Measurements from ENCODE around the gene DMTF1. TPM values are rescaled to one million over a fixed set of nuclear protein-coding genes. Genes with fewer than 3 reads are reported as not detected.
"Not testable (repeated sequence)": the region's sequence is repeated elsewhere in the genome, so short reads cannot be mapped to it uniquely, and the experiment has no call there.

DMTF1 gene
- total RNA-seq, 1 donor from 2014 or later = 38.9 TPM

DNA sequence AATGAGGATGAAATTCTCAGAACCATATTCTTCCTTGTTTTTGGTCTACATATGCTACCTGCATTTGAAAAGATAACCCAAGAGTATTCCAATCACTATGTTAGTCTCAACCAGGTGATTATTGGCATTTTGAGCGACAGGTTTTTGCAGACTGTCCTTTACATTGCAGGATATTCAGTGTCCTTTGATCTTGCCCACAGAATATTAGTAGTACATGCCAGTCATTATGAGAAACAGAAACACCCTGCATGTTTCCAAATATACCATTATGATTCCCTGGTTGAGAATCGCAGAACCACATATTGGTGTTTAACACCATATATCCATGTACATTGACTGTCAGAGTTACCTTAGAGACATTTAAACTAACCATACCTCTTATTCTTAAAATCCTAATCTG, 36.7 kb downstream of the DMTF1 start:
- intact Hi-C loops (cut with DNase I) = no loop called here
- DNase-seq (ENCODE audit: low spot score) = no peak

DNA sequence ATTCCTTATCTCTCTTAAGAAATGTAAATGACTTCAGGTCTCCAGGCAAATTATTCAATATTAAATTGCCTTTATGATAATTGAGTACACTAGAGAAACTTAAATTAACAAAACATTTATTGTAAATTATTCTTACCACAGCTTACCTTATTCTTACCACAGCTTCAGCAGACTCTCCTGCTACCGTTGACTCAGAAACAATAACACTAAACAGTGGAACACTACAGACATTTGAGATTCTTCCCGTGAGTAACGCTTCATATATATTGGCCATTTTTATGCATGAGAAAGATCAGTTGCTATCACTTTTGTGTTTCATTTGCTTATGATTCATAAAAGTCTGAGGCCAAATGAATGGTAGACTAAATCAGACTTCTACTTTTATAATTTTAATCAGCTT, 38.5 kb downstream of the DMTF1 start:
- intact Hi-C loops (cut with DNase I) = no loop called here
- no peak for DNase-seq (ENCODE audit: low spot score)

DNA sequence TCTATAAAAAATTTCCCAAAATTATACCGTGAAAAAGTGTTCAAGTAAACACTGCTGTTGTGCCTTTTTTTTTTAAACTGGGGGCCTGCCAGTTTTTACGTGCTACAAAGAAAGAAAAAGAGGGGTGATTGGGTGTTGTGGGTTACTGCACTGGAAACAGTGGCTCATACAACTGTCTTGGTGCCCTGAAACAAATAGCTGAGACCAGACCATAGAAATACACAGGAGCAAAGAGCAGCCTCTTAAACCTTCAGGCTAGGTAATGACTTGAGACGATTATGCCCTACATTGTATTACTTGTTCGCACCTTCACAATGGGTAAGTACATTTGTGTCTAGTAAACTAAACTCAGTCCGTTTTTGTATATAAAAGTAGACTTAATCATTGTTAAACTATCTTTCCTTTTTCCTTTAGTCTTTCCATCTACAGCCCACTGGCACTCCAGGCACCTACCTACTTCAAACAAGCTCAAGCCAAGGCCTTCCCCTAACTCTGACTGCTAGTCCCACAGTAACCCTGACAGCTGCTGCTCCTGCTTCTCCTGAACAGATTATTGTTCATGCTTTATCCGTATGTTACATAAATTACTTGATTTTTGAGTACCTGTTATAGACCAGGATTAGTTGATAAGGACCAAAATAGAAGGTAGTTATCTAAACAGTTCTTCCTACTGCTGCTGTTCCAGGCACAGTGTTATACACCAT, 40.7 kb downstream of the DMTF1 start:
- intact Hi-C loops (cut with DNase I) = no loop called here

DNA sequence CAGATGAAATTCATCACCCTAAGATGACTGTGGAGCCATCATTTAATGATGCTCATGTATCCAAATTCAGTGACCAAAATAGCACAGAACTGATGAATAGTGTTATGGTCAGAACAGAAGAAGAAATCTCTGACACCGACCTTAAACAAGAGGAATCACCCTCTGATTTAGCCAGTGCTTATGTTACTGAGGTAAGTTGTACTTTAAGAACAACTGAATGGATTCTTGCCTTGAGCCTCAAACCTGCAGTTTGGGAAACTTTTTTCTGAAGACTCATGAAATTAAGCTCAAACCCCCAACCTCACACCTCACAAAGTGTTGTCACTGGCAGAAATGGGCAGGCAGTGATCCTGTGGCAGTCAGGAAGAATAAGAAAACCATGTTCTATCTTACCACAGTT, 41.7 kb downstream of the DMTF1 start:
- DNase-seq (ENCODE audit: low spot score) = no peak
- intact Hi-C loops (cut with DNase I) = no loop called here

More for the DNA sequence above, 40.7 kb downstream of the DMTF1 start:
- DNase-seq (ENCODE audit: low spot score) = no peak

DNA sequence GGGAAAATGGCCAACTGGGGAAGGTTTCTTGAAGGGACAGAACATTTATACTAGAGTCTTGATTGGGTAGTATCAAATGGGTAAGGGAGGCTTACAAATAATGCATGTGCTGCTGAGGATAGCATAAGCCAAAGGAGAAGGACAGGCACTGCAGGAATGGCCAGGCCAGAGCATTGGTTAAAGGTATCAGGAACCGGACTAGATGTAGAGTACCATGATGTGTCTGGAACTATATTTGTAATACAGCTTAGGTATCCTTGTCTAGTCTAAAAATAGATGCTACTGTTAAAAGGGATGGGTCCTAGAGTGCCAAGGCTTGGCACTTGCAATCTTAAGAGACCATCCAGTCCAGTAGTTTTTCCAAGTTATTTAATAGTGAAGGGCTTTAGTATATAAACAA, 47.0 kb downstream of the DMTF1 start:
- intact Hi-C loops (cut with DNase I) = no loop called here
- no peak for DNase-seq (ENCODE audit: low spot score)

DNA sequence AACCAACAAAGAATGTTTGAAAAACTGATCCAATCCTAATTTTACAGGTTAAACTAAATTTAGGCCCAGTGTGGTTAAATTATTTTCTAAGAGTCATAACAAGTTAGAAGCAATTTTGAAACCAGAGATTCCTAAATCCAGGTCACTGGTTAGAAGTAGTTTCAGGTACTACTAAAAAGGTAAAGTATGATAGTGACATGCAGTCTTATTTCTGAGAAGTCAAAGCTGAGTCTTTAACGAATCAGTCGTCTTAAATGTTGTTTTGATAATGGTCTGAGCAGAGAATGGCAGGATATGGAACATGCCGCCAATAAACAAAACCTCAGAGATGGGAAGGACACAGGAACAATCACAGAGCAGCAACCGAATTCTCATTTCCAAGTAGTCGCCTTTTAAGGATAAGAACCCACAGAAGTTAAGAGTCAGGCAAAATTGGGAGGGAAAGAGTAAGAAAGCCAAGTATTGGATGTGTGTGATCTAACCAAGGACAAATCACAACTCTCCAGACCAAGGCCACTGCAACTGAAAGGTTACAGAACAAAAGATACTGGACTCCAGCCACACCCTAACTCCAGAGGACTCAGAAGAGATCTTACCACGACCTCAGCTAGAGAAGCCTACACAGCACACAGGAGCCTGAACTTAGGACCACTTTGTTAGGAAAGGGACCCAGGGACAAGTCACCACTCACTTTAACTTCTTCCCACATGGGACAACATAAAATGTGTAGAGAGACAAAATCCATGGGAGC, 47.6 kb downstream of the DMTF1 start:
- intact Hi-C loops (cut with DNase I) = no loop called here
- no peak for DNase-seq (ENCODE audit: low spot score)

DNA sequence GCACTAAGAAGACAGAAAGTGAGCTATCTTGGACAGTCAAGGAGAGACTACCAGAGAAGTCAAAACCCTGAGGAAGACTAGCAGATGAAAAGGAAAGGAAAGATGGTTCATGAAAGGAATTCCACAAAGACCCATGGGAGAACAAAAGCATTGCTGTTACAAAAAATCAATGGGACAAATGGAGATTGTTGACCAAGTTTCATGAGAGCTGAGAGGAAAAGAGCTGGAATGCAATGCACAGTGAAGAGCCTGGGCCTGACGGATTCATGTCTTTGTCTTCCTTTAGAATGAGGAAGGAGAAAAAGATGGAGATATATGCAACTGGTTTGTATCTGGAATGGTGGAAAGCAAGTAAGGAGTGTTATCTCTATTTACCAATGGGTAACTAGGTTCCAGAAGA, 50.0 kb downstream of the DMTF1 start:
- intact Hi-C loops (cut with DNase I) = no loop called here
- no peak for DNase-seq (ENCODE audit: low spot score)

DNA sequence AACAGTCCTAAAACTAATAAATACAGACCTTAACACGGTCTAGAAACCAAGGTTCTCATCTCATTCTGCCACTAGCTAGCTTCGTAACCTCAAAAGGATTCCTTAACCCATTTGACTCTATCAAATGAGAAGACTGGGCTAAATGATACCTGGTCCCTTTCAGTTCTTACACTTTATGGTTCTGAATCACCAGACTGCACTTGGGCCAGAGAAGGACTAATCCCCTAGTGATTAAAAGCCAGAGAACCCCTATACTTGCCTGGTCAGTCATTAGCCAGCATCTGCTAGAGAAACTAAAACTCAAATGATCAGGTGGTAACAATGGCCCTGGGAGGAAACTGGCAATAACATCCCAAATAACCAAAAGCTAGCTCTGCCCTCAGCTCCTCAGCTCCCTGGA, 50.5 kb downstream of the DMTF1 start:
- DNase-seq (ENCODE audit: low spot score) = no peak
- intact Hi-C loops (cut with DNase I) = no loop called here

DNA sequence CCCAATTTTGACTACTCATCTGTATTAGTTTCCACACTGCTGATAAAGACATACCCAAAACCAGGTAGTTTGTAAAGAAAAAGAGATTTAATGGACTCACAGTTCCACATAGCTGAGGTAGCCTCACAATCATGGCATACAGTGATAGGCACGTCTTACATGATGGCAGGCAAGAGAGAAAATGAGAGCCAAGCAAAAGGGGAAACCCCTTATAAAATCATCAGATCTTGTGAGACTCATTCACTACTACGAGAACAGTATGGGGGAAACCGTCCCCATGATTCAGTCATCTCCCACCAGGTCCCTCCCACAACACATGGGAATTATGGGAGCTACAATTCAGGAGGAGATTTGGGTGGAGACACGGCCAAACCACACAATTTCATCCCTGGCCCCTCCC, 51.7 kb downstream of the DMTF1 start:
- DNase-seq (ENCODE audit: low spot score); intact Hi-C loops (cut with DNase I): not testable (repeated sequence)

DNA sequence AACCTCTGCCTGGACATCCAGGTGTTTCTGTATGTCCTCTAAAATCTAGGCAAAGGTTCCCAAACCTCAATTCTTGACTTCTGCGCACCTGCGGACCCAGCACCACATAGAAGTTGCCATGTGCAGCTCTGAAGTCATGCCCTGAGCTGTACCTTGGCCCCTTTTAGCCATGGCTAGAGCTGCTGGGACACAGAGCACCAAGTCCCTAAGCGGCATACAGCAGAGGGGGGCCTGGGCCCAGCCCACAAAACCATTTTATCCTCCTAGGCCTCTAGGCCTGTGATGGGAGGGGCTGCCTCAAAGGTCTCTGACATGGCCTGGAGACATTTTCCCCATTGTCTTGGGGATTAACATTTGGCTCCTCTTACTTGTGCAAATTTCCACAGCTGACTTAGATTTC, 52.7 kb downstream of the DMTF1 start:
- intact Hi-C loops (cut with DNase I) = no loop called here
- no peak for DNase-seq (ENCODE audit: low spot score)

DNA sequence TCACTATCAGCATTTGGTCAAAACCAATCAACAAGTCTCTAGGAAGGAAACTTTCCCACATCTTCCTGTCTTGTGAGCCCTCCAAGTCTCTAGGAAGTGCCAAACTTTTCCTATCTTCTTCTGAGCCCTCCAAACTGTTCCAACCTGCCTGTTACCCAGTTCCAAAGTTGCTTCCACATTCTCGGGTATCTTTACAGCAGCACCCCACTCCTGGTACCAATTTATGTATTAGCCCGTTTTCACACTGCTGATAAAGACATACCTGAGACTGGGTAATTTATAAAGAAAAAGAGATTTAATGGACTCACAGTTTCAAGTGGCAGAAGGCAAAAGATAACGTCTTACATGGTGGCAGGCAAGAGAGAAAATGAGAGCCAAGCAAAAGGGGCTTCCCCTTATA, 53.4 kb downstream of the DMTF1 start:
- DNase-seq (ENCODE audit: low spot score); intact Hi-C loops (cut with DNase I): not testable (repeated sequence)

DNA sequence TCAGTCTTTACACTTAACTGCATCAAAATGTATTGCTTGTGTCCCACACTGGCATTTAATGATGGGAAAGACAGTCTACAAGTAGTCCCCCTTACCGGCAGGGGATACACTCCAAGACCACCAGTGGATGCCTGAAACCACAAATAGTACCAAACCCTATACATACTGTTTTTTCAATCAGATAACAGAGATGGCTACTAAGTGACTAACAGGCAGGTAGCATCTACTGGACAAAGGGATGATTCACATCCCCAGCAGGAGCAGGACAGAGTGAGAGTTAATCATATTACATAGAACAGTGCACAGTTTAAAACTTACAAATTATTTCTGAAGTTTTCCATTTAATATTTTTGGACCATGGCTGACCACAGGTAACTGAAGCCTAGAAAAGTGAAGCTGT, 54.1 kb downstream of the DMTF1 start:
- no peak for DNase-seq (ENCODE audit: low spot score)
- intact Hi-C loops (cut with DNase I) = no loop called here

DNA sequence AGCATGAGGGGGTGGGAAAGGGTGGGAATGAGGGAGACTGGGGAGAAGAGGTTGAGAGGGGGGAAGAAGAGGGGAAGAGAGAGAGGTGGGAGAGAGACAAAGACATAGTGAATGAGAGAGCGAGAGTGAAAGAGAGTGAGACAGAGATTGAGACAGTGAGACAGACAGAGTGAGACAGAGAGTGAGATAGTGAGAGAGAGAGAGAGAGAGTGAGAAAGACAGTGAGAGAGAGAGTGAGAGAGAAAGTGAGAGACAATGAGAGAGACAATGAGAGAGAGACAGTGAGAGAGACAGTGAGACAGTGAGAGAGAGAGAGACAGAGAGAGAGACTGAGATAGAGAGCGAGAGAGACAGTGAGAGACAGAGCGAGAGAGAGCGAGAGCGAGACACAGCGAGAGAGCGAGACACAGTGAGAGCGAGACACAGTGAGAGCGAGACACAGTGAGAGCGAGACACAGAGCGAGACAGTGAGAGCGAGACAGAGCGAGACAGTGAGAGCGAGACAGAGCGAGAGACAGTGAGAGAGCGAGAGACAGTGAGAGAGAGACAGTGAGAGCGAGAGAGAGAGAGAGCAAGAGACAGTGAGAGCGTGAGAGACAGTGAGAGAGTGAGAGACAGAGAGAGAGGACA, 57.2 kb downstream of the DMTF1 start:
- no peak for DNase-seq (ENCODE audit: low spot score)
- intact Hi-C loops (cut with DNase I) = no loop called here

DNA sequence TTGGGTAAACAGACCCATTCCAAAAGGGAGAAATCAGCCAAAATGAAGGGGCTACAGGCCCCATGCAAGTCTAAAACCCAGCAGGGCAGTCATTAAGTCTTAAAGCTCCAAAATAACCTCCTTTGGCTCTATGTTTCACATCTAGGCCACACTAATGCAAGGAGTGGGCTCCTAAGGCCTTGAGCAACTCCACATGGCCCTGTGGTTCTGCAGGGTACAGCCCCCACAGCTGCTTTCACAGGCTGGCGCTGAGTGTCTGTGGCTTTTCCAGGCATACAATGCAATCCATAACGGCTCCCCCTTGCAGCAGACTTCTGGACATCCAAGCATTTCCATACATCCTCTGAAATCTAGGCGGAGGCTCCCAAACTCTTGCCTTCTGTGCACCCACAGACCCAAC, 58.3 kb downstream of the DMTF1 start:
- no peak for DNase-seq (ENCODE audit: low spot score)
- intact Hi-C loops (cut with DNase I) = no loop called here

DNA sequence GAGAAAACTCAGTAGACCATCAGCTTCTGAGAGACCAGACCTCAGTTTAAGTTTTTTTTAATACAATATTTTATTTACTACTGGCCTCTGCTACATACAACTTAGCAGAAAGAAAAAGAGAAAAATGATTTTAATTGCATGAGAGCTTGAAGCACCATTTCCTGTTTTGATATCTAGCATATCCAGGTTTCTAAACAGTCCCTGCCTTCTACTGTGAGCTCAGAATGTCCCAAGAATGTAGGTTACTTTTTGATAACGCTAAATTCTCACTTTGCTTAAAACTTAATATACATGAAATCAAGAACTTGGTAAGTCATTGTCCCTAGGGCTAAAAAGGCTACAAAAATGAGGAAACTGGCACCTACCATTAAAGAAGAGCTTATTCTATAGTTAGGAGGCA, 60.2 kb downstream of the DMTF1 start:
- DNase-seq (ENCODE audit: low spot score) = no peak
- intact Hi-C loops (cut with DNase I) = no loop called here

DNA sequence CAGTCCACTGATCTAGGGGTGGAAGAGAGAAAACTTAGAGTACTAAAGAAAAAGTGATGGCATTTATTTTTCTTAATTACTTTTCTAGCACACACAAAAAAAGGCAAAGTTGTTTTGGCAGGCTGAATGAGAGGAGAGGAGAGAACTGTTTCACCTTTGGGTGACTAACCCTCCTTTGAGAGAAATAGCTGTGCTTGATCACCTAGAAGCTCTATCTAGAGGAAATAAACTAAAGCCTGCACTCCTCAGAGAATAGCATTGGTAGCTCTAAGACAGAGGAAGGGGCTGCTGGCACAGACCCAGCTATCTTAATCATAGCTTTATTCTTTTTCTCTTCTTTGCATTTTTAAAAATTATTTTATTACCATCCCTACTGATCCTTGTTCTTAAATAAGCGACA, 61.0 kb downstream of the DMTF1 start:
- intact Hi-C loops (cut with DNase I) = no loop called here
- DNase-seq (ENCODE audit: low spot score) = no peak

DNA sequence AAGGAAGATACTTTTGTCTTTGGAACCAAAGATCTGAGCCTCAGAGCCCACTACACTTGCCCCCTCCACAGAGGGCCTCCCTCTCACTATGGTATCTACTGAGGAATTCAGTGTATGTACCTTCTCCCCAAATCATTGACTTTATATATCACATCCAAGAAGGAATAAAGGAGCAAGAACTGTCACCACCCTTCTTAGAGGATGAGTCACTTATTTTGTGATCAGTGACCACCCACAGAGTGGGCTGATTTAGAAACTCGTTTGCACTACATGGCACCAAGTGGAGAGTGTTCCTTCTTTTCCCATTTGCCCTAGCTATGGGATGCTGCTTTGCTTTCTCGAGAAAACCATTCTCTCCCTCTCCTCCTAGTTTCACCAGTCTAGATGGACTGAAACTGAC, 61.6 kb downstream of the DMTF1 start:
- intact Hi-C loops (cut with DNase I) = no loop called here
- DNase-seq (ENCODE audit: low spot score) = no peak

DNA sequence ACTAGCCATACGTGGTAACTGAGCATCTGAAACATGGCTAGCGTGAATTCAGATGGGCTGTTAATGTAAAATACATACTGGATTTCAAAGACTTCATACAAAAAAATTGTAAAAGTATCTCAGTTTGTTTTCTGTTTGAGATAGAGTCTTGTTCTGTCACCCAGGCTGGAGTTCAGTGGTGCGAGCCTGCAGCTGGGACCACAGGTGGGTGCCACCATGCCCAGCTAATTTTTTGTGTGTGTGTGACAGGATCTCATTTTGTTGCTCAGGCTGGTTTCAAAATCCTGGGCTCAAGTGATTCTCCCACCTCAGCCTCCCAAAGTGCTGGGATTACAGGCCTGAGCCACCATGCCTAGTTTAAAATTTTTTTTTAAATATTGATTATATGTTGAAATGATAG, 62.8 kb downstream of the DMTF1 start:
- intact Hi-C loops (cut with DNase I) = loop anchor here (5.0 kb wide), 2 partner anchors 158 to 283 kb away; partner anchors contain the start of gene ELAPOR2
- DNase-seq (ENCODE audit: low spot score) = no peak

DNA sequence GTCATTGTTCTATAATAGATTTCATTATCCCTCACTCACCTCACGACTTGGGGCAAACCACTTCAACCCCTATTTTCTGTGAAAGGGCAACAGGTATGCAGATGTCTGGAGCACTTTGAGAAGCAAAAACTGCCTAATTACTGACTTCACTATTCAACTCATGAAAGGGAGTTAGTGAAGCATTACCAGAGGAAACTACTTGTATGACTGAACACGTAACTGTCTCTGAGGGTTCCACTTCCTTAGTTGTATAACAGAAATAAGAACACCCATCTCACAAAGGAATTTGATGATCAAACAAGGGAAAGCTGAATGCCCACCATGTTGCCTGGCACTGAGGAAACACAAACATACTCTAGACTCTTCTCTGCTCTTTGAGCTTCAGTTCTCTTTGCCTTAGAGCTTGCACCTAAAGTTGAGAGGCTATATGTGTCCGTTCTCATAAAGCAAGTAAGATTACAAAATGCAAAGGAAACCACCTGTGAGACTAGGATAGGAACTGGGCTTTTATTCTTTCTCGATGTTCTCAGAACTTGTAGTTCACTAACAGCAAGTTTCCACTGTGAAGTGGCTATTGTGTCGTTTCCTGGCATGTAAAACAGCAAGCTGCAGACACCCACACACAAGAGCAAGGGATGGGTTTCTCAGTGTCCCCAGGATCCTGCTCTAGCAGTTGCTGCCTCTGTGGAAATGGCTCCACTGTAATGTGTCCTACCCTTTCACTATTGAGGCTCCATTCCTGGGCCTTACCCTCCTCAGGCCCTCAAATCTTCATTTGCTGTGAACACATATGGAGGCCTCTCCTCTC, 64.7 kb downstream of the DMTF1 start:
- intact Hi-C loops (cut with DNase I) = loop anchor here (5.0 kb wide), 2 partner anchors 160 to 285 kb away; partner anchors contain the start of gene ELAPOR2

More for the DNA sequence above, 64.7 kb downstream of the DMTF1 start:
- no peak for DNase-seq (ENCODE audit: low spot score)
